ENCODE data around the gene COL5A1.
"Not testable (repeated sequence)": the region's sequence is repeated elsewhere in the genome, so short reads cannot be mapped to it uniquely, and the experiment has no call there.

The COL5A1 gene

DNA sequence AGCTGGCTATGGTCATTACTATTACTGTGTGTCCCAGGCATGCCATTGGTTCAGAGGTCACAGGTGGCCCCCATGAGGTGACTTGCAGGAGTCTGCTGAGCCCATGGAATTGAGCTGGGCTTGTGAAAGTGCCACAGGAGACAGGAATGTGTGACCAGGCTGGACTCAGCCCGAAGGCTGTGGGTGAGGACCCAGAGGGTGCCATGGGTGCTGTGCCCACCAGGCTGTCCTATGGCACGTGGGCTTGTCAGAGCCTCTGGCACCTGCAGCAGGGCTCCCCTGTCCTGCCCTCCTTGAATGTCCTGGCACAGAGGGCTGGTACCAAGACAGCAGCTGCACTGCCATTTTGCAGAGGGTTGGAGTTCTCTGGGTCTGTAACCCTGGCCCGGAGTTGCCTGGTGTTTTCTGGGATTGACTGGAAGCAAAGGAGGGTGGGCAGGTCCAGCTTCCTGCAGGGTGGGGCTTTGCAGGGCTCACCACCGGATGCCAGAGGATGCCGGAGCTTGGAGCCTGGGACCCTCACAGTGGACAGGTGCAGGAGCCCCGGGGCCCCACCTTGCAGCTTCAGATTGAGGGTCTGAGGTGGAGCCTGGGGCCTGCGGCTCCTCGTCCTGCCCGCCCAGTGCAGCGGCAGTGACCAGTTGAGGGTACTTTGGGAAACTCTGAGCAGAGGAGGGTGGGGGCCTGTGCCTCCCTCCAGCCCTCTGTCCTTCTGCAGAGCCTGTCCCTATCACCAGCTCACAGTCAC is 14.2 kb downstream of the COL5A1 start:
- DNase-seq (ENCODE audit: low read depth, low spot score) = no peak

DNA sequence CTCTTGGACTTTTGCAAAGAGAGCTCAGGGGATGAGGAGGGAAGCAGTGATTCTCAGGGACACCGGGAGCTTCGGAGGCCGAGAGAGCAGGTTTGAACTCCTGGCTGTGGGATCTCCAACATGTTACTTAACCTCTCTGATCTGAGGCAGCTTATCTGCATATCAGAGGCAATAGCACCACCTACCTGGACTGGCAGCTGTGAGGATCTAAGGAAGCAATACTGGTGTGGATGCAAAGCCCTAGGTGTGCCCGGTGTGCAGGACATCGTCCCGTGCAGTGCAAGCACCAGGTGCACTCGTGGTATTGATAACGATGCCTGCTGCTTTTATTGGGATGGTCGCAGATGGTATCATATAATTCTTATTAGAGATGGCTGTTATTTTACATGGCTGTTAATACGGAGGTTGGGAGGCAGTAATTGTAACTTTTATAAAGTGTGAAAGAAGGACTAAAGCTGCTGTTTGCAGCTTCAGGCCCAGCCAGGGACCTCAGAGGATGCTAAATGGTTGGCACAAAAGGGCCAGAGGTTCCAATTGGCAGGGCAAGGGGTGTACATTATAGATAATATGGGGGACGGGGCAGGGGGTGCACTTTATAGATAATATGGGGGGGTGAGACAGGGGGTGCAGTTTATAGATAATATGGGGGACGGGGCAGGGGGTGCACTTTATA is 14.9 kb downstream of the COL5A1 start:
- DNase-seq (ENCODE audit: low read depth, low spot score) = no peak

DNA sequence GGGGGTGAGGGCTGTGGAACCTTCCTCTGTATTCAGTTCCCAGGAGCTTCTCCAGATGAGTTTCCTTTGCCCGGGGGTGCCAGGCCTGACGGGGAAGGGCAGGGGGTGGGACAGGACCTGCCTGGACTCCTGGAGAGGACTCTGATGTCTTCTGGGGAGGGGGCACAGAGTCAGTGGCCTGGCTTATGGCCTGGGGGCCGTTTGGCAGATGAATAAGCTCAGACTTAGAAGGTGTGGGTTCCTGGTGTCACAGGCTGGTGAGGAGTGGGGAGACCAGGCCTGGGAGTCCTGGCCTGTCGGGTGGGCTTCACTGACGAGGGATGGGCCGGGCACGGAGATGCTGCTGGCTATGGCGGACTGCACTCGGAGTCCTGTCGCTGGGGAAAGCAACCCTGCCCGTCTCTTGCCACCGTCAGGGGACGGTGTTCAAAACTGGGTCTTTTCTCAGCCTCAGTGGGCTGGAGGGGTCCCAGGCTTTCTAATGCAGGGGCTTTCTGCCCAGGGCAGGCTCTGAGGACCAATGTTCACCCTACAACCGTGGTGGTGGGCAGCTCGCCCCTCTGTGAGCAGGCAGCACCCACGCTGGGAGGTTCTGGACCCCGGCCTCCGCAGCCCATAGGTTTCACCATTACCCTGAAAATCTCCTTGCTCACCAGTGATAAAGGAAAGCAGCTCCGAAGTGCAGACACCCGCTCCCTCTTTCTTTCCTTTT is 16.2 kb downstream of the COL5A1 start:
- no peak for DNase-seq (ENCODE audit: low read depth, low spot score)

DNA sequence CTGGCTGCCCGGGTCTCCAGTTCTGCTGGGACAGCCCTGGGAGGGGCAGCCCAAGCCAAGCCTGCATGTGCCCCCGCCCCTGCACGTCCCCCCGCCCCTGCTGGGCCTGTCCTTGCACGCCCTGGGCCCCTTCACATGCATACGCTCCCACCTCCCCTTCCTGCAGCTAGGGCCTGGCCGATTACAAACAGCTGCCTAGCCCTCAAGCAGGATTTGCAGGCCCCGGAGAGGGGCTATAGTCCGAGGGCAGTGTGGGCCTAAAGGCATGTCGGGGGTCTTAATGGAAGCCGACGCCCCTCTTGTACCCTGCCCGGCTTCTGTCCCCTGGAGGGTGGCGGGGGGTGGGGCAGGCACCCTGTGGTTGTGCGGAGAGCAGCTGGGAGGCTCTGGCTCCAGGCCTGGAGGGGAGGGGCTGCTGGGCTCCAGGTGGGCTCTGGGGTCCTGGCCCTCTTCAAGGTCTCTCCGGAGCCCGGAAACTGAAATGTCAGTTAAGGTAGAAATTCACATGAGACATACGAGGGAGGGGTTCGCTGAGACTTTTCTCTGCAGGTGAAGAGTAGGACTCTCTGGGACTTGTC is 16.9 kb downstream of the COL5A1 start:
- no peak for DNase-seq (ENCODE audit: low read depth, low spot score)

DNA sequence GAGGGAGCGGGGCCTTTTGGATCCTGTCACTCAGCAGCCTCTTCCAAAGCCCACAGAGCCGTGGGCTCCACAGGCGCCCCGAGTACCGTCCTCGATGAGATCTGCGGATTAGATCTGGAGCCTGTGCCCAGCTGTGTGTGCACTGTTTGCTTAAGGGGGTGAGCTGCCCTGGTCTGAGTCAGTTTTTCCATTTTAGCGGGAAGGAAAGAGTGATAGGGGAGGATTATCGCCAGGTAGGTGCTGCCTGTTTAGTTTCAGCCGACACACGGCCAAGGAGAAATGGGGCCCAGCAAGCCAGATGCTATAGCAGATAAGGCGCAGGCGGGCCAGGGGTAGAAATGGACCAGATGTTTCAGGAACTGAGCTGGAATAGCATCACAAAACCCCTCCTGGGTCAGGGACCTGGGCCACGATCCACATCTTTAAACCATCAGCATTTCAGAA is 18.1 kb downstream of the COL5A1 start:
- no peak for DNase-seq (ENCODE audit: low read depth, low spot score)

DNA sequence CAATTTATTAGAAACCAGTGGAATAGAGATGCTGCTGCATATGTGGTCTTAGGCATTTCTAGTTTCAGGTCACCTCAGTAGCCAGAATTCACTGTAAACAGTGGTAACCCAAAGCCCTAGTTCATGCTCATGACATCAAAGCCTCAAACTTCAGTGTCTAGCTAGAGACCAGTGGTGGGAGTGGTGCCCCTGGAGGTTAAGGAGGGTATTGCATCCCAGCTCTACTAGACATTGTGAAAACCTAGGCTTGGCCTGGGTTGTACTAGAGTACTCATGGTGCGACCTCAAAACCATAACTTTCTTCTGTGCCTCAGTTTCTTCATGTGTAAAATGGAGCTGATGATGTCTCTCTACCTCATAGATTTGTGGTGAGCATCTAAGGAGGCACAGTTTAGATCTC is 18.8 kb downstream of the COL5A1 start:
- DNase-seq (ENCODE audit: low read depth, low spot score) = no peak

DNA sequence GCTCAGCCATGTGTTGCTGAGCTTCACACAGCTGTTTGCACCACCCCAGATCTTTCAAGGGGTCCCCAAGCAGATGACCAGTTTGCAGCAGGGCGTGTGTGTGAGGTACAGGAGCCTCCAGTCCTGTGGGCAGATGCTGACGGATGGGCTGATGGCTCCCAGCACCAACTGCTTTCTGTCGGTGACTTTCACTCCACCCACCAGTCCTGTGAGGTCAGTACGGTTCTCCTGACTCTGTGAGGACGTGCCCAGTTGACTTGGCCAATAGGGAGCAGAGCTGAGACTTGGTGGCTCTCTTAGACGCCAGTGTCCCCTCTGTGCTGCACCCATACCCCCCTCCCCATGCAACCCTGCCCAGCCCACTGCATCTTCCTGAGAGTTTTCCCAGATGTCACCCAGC is 19.7 kb downstream of the COL5A1 start:
- DNase-seq (ENCODE audit: low read depth, low spot score) = no peak

DNA sequence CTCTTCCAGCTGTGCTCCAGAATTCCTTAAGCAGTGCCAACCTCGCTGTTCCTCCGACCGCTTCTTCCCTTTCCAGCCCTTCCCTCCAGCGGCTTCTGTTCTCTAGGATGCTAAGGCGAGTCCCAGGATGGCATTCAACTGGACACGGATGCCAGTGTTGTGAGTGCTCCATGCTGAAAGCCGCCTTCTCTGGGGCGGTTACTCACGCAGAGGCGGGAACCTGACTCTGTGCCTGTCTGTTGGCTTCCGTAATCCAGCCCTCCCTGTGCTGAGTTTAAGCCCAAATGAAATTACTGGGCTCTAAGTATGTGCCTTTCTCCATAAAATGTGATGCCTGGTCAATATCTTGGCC is 20.2 kb downstream of the COL5A1 start:
- peak; percentile 67 for DNase-seq (ENCODE audit: low read depth, low spot score)

DNA sequence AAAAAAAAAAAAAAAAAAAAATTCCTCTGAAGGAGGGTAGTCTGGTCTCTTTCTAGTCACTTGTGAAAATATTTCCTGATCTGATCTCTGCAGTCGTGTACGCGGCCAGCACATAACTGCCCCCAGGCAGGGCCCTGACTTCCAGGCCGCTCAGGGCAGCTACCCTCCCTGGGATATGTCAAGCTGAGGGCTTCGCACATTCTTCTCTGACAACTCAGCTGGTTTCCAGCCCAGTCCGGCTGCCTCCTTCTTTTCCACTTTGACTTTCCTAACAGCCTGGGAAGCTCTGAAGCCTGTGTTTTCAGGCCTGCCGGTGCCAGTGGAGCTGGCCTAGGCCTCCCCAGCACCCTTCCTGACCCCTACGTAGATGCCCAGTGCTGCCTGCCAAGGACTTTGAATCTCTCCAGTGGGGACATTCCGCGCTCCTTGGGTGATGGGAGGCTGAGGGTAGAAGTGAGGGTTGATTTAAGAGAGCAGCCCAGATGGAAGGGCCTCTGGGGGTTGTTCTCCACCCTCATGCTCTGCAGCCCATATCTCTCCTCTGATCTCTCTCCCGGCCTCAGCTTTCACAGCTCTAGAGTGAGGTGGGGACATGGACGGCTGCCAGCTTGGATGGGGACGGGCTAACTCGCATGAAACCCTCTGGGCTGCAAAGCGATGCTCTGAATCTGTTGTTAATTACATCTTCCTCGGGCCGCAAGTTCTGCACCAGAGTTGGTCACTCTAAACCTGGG is 20.7 kb downstream of the COL5A1 start:
- DNase-seq (ENCODE audit: low read depth, low spot score) = peak; percentile 89

DNA sequence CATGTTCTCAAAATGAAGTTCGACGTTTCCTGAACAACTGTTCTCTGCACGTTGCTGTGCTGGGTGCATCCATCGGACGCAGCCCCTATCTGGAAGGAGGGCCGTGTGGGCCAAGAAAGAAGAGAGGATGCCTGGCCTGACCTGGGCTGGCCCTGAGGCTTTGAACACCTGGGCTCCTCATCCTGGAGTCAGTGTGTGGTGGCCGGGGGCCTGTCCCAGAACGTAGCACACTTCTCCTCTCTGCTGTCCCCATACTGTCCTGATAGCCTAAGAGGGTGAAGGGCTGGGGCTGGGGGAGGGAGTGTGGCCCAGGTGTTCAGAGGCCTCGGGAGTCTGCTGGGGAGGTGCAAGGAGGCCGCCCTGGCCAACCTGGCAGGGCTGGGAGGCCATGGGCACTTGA is 21.5 kb downstream of the COL5A1 start:
- DNase-seq (ENCODE audit: low read depth, low spot score) = no peak

DNA sequence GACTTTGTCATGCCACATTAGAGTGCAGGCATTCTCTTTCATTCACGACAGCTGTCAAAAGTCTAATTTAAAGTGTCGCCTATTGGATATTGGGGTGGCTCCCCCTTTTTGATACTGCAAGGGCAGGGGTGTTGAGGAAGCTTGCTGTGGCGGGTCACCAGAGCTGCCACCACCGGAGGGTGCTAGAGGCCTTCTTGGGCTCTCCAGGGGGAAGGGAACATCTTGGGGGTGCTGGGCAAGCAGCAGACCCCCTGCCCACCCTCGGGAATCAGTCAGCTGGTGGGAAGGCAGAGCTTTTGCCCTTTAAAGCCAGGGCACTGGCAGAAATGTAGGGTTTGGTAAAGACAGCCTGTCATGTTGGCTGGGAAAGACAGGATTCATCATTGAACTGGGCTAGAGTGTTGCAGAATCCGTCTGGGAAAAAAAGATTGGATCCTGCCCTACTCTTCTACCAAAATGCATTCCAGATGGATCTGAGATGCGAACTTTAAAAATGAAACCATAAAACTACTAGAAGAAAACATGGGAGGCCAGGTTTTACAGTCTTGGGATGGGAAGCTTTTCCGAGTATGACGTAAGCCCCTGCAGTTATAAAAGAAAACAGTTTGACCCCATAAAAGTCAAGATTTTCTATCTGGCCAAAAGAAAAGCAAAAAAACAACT is 22.3 kb downstream of the COL5A1 start:
- DNase-seq (ENCODE audit: low read depth, low spot score) = no peak

DNA sequence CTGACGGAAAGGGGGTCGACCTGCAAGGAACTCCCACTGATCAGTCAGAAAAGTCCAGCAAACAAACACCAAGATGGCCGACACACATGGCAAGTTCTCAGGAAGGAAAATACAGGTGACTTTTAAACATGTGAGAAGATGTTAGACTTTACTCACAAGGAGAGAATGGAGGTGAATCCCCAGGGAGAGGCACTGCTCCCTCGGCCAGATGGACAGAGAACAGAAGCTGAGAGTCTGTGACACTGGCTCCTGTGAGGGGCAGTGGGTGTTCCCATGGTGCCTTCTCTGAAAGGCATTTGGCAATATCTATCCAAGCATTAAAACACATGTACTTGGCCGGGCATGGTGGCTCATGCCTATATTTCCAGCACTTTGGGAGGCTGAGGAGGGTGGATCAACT is 22.8 kb downstream of the COL5A1 start:
- DNase-seq (ENCODE audit: low read depth, low spot score) = no peak

DNA sequence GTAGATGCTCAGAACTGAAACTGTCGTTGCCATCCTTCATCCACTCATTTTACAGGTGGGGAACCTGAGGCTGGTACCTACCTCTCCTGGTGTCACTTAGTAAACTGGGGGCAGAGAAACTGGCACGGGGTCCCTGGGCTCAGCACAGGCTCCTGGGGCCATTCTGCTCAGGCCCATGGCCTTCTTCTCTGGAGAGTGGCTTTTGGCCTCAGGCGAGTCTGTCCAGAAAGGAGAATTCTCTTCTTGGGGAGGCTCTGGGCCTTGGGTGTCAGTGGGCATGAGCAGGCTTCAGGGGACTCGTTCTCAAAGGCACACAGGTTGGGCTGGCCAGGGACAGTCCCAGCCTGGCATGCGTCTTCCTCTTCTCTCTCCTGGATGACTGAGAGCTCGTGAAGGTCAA is 24.6 kb downstream of the COL5A1 start:
- DNase-seq (ENCODE audit: low read depth, low spot score) = no peak

DNA sequence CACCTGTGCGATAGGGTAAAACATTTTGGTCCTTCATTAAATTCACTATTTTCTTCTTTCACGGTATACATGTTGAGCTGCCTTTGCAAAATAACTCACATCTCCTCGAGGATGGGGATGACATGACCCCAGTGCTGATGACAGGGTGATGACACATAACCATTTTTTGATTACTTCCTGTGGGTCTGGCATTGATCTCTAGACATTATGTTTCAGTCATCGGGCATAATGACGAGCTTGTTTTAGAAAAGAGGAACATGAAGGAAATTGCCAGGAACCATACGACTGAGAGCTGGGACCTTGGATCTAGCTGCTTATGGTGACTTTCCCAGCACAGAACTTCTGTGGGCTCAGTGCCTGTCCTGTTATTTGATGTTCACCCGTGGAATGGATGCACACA is 25.2 kb downstream of the COL5A1 start:
- no peak for DNase-seq (ENCODE audit: low read depth, low spot score)

DNA sequence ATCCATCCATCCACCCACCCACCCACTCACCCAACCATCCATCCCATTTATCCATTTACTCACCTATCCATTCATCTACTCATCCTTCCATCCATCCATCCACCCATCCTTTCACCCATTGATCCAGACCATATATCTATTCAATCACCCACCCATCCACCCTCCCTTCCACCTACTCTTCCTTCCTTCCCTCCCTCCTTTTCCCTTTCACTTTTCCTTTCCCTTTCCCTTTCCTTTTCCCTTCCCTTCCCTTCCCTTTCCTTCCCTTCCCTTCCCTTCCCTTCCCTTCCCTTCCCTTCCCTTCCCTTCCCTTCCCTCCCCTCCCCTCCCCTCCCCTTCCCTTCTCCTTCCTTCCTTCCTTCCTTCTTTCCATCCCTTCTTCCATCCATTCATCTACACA is 27.4 kb downstream of the COL5A1 start:
- DNase-seq (ENCODE audit: low read depth, low spot score) = not testable (repeated sequence)

DNA sequence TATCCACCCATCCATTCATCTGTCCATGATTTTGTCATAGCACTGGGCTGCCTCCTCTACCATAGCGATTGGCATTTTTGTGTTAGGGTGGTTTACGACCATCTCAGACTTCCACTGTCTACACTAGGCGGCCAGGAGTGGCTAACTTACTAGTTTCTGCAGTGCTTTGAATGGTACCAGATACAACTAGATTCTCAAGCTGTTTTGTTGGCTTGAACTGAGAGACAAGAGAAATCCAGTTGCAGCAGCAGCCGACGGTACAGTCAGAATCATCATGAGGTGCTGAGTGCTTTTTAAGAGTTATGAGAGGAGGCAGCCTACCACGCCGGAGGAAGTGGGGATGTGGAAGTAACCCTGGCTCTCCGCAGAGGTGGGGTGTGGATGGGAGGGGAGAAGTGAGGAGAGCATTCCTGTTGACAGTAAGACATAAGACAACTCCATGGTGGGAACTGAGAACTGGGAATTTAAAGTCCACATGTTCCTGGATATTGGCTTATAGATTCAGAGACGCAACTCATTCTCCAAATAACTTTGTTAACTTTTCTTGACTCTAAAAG is 27.9 kb downstream of the COL5A1 start:
- no peak for DNase-seq (ENCODE audit: low read depth, low spot score)

DNA sequence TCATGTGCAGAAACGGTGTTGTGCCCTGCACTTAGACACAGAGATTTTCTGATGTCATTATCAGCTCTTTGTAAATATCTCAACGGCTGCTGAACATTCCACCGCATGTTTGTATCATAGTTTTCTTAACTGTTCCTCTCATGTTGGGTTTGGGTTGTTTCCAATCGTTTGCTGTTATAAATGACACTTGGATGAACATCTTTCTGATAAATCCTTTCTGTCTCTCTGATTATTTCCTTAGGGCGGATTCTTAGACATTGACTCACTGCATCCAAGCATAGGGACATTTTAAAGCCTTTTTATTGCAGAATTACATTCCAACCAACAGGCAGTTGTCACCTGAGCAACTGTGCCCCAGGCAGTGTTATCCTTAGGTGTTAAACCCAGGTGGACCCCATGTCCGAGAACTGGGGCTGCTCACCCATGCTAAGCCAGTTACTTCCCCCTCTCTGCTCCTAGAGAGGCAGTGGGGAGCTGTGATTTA is 28.5 kb downstream of the COL5A1 start:
- DNase-seq (ENCODE audit: low read depth, low spot score) = peak; percentile 83

DNA sequence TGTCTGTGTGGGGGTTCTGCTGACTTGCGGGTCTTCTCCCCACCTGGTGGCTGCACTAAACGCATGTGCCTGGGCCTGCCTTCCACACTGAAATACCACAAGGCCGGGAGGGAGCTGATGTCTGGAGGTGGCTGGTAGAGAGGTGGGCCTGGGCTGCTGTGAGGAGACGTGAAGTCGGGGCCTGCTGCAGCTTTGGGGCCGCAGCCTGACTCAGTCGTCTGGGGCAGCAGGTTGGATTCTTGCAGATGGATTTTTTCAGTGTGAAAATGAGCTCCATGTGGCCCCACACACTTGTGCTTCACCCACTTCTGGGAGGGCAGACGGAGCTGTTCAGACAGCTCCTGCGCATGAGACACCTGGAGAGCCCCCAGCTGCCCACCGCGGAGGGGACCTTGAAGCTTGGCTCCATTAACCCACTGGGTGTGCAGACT is 29.3 kb downstream of the COL5A1 start:
- no peak for DNase-seq (ENCODE audit: low read depth, low spot score)

DNA sequence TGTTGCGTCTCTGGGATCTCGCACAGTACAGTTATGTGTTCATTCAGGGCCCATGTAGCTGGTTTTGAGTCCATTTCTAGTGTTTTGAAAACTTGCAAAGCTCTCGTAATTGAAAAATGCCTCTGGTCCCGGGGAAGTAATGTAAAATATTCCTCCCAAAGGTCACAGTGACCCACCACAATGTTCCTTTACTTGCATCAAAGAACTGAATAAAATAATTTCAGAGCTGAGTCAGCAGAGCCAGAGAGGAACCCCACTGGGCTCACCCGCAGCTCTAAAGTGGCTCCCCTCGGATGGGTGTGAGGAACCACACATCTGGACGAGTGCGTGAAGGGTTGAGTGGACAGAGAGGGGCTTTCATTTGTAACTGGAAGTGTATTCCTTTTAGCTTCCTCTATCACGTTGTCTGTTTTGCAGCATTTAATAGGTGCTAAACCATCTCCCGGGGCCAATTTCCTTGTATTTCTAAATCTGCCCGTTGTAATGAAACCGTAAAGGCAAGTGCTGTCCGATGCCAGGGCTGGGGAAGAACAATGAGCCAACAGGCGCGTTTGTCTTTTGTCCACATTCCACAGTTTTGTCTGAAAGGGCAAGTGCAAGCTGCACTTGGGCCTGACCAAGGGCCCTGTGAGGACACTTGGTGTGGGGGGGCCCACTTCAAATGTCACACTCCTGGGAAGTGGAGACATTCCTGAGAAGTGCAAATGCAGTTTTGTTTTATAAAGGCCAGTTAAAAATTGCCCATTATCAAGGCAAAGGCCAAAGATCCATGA is 29.9 kb downstream of the COL5A1 start:
- DNase-seq (ENCODE audit: low read depth, low spot score) = peak; percentile 63

DNA sequence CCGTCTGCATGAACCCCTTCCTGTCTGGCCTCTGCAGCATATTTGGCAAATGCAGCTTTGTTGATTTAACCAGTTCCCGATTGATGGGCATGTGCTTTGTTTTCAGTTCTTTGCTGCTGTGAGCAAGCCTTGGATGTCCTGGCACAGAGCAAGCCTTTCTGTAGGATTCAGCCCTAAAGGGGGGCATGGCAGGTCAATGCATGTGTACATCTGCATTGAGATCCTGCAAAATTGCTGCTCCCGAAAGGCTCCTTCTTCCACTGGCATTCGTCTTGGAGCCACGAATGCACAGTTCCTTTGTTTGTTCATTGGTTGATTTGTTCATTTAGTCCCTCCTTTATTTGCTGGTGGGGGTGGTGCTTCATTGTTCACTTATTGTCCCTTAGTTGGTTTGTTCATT is 34.8 kb downstream of the COL5A1 start:
- no peak for DNase-seq (ENCODE audit: low read depth, low spot score)
